Measurements from ENCODE around the gene LINGO1. TPM values are rescaled to one million over a fixed set of nuclear protein-coding genes. Genes with fewer than 3 reads are reported as not detected.

The LINGO1 gene
- total and polyA plus RNA-seq, 4 donors: 0.33 to 5.1 (median 0.88) TPM

DNA sequence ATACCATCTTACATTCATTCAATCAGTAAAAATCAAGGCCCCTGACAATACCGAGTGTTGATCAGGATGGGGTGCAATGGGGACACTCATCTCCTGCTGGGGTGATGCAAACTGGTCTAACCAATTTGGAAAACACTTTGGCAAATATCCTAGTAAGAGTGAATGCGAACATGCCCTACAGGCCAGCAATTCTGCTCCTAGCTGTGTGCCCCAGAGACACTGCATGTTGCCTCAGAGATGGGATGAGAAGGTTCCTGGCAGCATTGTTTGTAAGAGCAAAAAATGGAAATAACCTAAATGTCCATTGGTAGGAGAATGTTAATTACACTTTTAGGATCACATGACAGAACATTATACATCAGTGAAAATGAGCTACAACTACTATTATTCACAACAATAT is 4.7 kb downstream of the LINGO1 start:
- DNase-seq: no peak
- ATAC-seq (ENCODE audit: insufficient read depth, low FRiP score): no peak
- H3K4me3 ChIP-seq: no peak overlapping the region
- 94 to 96% methylated on average over 2 of the region's 2 CpGs for WGBS, 2 donors
- TF ChIP-seq CTCF (IDR thresholded peaks at IDR 0.05; ENCODE audit: control extremely low read depth, extremely low read depth): no peak
- no peak overlapping the region for H3K9ac ChIP-seq (ENCODE audit: insufficient read depth in 1 of 2, low read length in 2 of 2)
- H3K36me3 ChIP-seq (ENCODE audit: control insufficient read depth in 4 of 4, insufficient read depth in 4 of 4, low read length in 4 of 4): no peaks in the 10 kb centered on the region
- H3K27ac ChIP-seq (ENCODE audit: low read depth in 1 of 2, low read length in 1 of 2): no peak overlapping the region
- H3K4me1 ChIP-seq (ENCODE audit: control insufficient read depth in 5 of 5, insufficient read depth in 5 of 5, low read length in 5 of 5): peaks cover 0 to 45% (median 4%) of the 10 kb centered on the region in 5 donors
- H3K27me3 ChIP-seq (ENCODE audit: control insufficient read depth in 3 of 3, insufficient read depth in 3 of 3, low read length in 2 of 3): no peaks in the 10 kb centered on the region
- peaks cover 0 to 2% (median 0%) of the 10 kb centered on the region in 4 donors for H3K9me3 ChIP-seq (ENCODE audit: control insufficient read depth in 4 of 4, insufficient read depth in 3 of 4, low read length in 3 of 4)

- Histone ChIP-seq H3K27ac (ENCODE audit: low read depth in 1 of 2, low read length in 1 of 2) (no peak overlapping the region), H3K27me3 (ENCODE audit: control insufficient read depth in 3 of 3, insufficient read depth in 3 of 3, low read length in 2 of 3) (no peaks in the 10 kb centered on the region), H3K36me3 (ENCODE audit: control insufficient read depth in 4 of 4, insufficient read depth in 4 of 4, low read length in 4 of 4) (no peaks in the 10 kb centered on the region), H3K4me3 (no peak overlapping the region), H3K9ac (ENCODE audit: insufficient read depth in 1 of 2, low read length in 2 of 2) (no peak overlapping the region), H3K9me3 (ENCODE audit: control insufficient read depth in 4 of 4, insufficient read depth in 3 of 4, low read length in 3 of 4) (peaks cover 0 to 2% (median 0%) of the 10 kb centered on the region in 4 donors), H3K4me1 (ENCODE audit: control insufficient read depth in 5 of 5, insufficient read depth in 5 of 5, low read length in 5 of 5) (peaks cover 0 to 50% (median 4%) of the 10 kb centered on the region in 5 donors)
- DNase-seq: no peak
- 92 to 95% methylated on average over 2 of the region's 2 CpGs for WGBS, 2 donors
- ATAC-seq (ENCODE audit: insufficient read depth, low FRiP score): no peak
- TF ChIP-seq CTCF (IDR thresholded peaks at IDR 0.05; ENCODE audit: control extremely low read depth, extremely low read depth): no peak
These were observed 5.1 kb downstream of the LINGO1 start for GRCh38 chr15:77627581-77627980.

DNA sequence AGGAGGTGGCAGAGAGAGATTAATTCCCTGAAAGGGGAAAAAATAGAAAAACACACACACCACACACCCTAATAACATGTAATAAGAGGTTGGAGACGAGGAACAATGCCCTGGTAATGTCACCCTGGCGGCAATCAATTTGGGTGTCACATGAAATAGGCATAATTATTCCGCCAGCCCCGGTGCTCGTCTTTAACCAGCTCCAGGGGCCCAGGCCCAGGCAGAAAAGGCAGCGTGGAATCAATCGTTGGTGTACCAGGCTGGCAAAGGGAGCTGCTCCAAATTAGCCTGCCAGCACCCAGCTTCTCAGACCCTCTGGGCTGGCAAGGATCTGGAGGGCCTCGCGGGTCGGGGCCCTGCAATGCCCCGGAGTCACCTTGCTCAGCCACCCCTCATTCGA is 5.6 kb downstream of the LINGO1 start:
- H3K4me3 ChIP-seq: no peak overlapping the region
- no peak for TF ChIP-seq CTCF (IDR thresholded peaks at IDR 0.05; ENCODE audit: control extremely low read depth, extremely low read depth)
- H3K9me3 ChIP-seq (ENCODE audit: control insufficient read depth in 4 of 4, insufficient read depth in 3 of 4, low read length in 3 of 4): peaks cover 0 to 2% (median 0%) of the 10 kb centered on the region in 4 donors
- H3K36me3 ChIP-seq (ENCODE audit: control insufficient read depth in 4 of 4, insufficient read depth in 4 of 4, low read length in 4 of 4): no peaks in the 10 kb centered on the region
- H3K9ac ChIP-seq (ENCODE audit: insufficient read depth in 1 of 2, low read length in 2 of 2): no peak overlapping the region
- 81 to 90% methylated on average over 12 of the region's 12 CpGs for WGBS, 2 donors
- ATAC-seq (ENCODE audit: insufficient read depth, low FRiP score) (no peak), DNase-seq (no peak)
- H3K4me1 ChIP-seq (ENCODE audit: control insufficient read depth in 5 of 5, insufficient read depth in 5 of 5, low read length in 5 of 5): peaks cover 0 to 52% (median 4%) of the 10 kb centered on the region in 5 donors
- H3K27ac ChIP-seq (ENCODE audit: low read depth in 1 of 2, low read length in 1 of 2): no peak overlapping the region
- H3K27me3 ChIP-seq (ENCODE audit: control insufficient read depth in 3 of 3, insufficient read depth in 3 of 3, low read length in 2 of 3): no peaks in the 10 kb centered on the region

DNA sequence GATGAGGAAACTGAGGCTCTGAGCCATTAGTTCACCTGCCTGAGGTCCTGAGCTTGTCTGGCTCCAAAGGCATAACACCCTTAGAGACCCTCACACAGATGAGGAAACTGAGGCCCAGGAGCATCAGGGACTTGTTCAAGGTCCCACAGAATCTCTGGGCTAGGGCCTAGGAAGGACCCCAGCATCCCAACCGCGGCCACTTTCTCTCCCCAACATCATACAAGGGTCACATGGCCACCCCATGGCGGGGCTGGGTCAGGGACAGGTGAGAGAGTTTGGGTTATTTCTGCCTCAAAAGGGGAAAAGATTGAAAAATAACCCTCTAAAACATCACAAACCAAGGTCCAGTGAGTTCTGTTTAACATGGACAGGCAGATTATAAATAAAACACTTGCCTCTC is 6.7 kb downstream of the LINGO1 start:
- no peaks in the 10 kb centered on the region for H3K36me3 ChIP-seq (ENCODE audit: control insufficient read depth in 4 of 4, insufficient read depth in 4 of 4, low read length in 4 of 4)
- no peak overlapping the region for H3K4me3 ChIP-seq
- no peaks in the 10 kb centered on the region for H3K27me3 ChIP-seq (ENCODE audit: control insufficient read depth in 3 of 3, insufficient read depth in 3 of 3, low read length in 2 of 3)
- no peak overlapping the region for H3K9ac ChIP-seq (ENCODE audit: insufficient read depth in 1 of 2, low read length in 2 of 2)
- 90 to 93% methylated on average over 3 of the region's 3 CpGs for WGBS, 2 donors
- no peak overlapping the region for H3K27ac ChIP-seq (ENCODE audit: low read depth in 1 of 2, low read length in 1 of 2)
- peaks cover 0 to 2% (median 0%) of the 10 kb centered on the region in 4 donors for H3K9me3 ChIP-seq (ENCODE audit: control insufficient read depth in 4 of 4, insufficient read depth in 3 of 4, low read length in 3 of 4)
- TF ChIP-seq CTCF (IDR thresholded peaks at IDR 0.05; ENCODE audit: control extremely low read depth, extremely low read depth): no peak
- ATAC-seq (ENCODE audit: insufficient read depth, low FRiP score): no peak
- H3K4me1 ChIP-seq (ENCODE audit: control insufficient read depth in 5 of 5, insufficient read depth in 5 of 5, low read length in 5 of 5): peaks cover 0 to 52% (median 4%) of the 10 kb centered on the region in 5 donors
- no peak for DNase-seq
